Epithelial cell of proximal tubule (primary cell): Measurements from ENCODE around the gene CENPL. TPM values are rescaled to one million over a fixed set of nuclear protein-coding genes. Genes with fewer than 3 reads are reported as not detected.
A peak's percentile ranks its signal among the peaks of the same experiment; 100 is the strongest.

Source experiments
- DNase-seq: peaks from one replicate; pipeline ENCODE4 v3.0.0-alpha.2; 2011; ENCODE audit warnings: low read depth
- H3K4me3 ChIP-seq: 2 replicates; pipeline ENCODE4 v1.5.1; 2011; ENCODE audit warnings: low read depth, mild to moderate bottlenecking, low read length
- CTCF ChIP-seq: conservative IDR thresholded peaks from 2 replicates; pipeline ENCODE4 v1.5.1; 2012; ENCODE audit warnings: low read depth, mild to moderate bottlenecking, low read length
- total RNA-seq: library from RNA; depleted of rRNA; stranded (reverse); fragments of >200 nt; gene quantifications from 2 replicates; pipeline ENCODE4 v1.2.3, GENCODE V29; 2015

Gene CENPL
- total RNA-seq, 1 donor from 2014 or later = 11.8 TPM

- TF ChIP-seq CTCF = no peak
- peak within 1 kb of the TSS; percentile 94 for H3K4me3 ChIP-seq
- no peak for DNase-seq
Measured at GRCh38 chr1:173868266-173869020, 43.8 kb upstream of the CENPL start, which contains the start of gene ZBTB37. Gene ZBTB37, plus strand, starts transcription at chr1:173868380. Its CDS starts 1,846 bp downstream, at chr1:173870226.

GRCh38 chr1:173867753-173868265, 43.1 kb upstream of the CENPL start, which contains the start of gene GAS5:
Gene GAS5, minus strand, starts transcription at chr1:173867989.
- TF ChIP-seq CTCF = no peak
- DNase-seq = peak; percentile 94
- H3K4me3 ChIP-seq = peak within 1 kb of the TSS; percentile 94

- no peak for DNase-seq
- no peak for TF ChIP-seq CTCF
- peak overlapping the region; percentile 94 for H3K4me3 ChIP-seq
Measured at GRCh38 chr1:173867141-173867752, 42.6 kb upstream of the CENPL start.

- H3K4me3 ChIP-seq = peak overlapping the region; percentile 94
- TF ChIP-seq CTCF = no peak
- DNase-seq = no peak
Measured at GRCh38 chr1:173866413-173867115, 41.9 kb upstream of the CENPL start.

GRCh38 chr1:173865468-173866164, 40.9 kb upstream of the CENPL start:
- no peak for TF ChIP-seq CTCF
- no peak for DNase-seq
- peak overlapping the region; percentile 94 for H3K4me3 ChIP-seq

GRCh38 chr1:173864179-173864867, 39.6 kb upstream of the CENPL start:
- TF ChIP-seq CTCF = no peak
- DNase-seq = no peak
- peak overlapping the region; percentile 94 for H3K4me3 ChIP-seq
